NCI-H1436 treated with DMSO at 0.1 percent for 48 hours (cell line): ENCODE data around the gene ZSCAN30.

Source experiments
- DNase-seq: peaks from one replicate; lab custom pipeline; 2025; lab: John Stamatoyannopoulos, UW

Gene ZSCAN30

GRCh38 chr18:35278969-35279368 is 11.1 kb downstream of the ZSCAN30 start:
- no peak for DNase-seq

- DNase-seq: no peak
Observed at GRCh38 chr18:35278085-35278484, 11.9 kb downstream of the ZSCAN30 start.

GRCh38 chr18:35277633-35278032 is 12.4 kb downstream of the ZSCAN30 start:
- DNase-seq: no peak

GRCh38 chr18:35276267-35276666 is 13.8 kb downstream of the ZSCAN30 start:
- no peak for DNase-seq

- no peak for DNase-seq
Observed at GRCh38 chr18:35271656-35272055, 18.4 kb downstream of the ZSCAN30 start.

- DNase-seq: no peak
Observed at GRCh38 chr18:35268821-35269220, 21.2 kb downstream of the ZSCAN30 start.

GRCh38 chr18:35267809-35268208 is 22.2 kb downstream of the ZSCAN30 start:
- no peak for DNase-seq

GRCh38 chr18:35267161-35267651 is 22.8 kb downstream of the ZSCAN30 start:
- DNase-seq: peak; percentile 29

GRCh38 chr18:35264409-35264808 is 25.6 kb downstream of the ZSCAN30 start:
- DNase-seq: no peak

- no peak for DNase-seq
Observed at GRCh38 chr18:35256947-35257346, 33.1 kb downstream of the ZSCAN30 start.

GRCh38 chr18:35253655-35254287 is 36.3 kb downstream of the ZSCAN30 start:
- DNase-seq: no peak

- DNase-seq: no peak
Observed at GRCh38 chr18:35252466-35252865, 37.6 kb downstream of the ZSCAN30 start.

GRCh38 chr18:35248429-35248828 is 41.6 kb downstream of the ZSCAN30 start:
- DNase-seq: no peak

- DNase-seq: no peak
Observed at GRCh38 chr18:35247412-35248249, 42.4 kb downstream of the ZSCAN30 start.

GRCh38 chr18:35246831-35247230 is 43.2 kb downstream of the ZSCAN30 start:
- no peak for DNase-seq

GRCh38 chr18:35245719-35246317 is 44.2 kb downstream of the ZSCAN30 start:
- DNase-seq: no peak

GRCh38 chr18:35244671-35245070 is 45.4 kb downstream of the ZSCAN30 start:
- DNase-seq: no peak

- DNase-seq: no peak
Observed at GRCh38 chr18:35242426-35242825, 47.6 kb downstream of the ZSCAN30 start.

- DNase-seq: no peak
Observed at GRCh38 chr18:35241448-35241804, 48.6 kb downstream of the ZSCAN30 start.

- DNase-seq: peak; percentile 49
Observed at GRCh38 chr18:35240664-35241447, 49.2 kb downstream of the ZSCAN30 start, which contains the start of gene ZNF397. ZNF397 (plus strand) TSS chr18:35241034; CDS start chr18:35242471, 1,437 bp downstream.

GRCh38 chr18:35239314-35239713 is 50.7 kb downstream of the ZSCAN30 start:
- DNase-seq: no peak
